ENCODE measurements around the gene PTPN3.

Gene PTPN3

GRCh38 chr9:109488351-109488750, 9.8 kb downstream of the PTPN3 start:
- no peak overlapping the region for H3K27ac ChIP-seq
- H3K4me3 ChIP-seq (IDR thresholded peaks at IDR 0.05; ENCODE audit: insufficient read depth, low read depth, low read length): no peak overlapping the region
- H3K9ac ChIP-seq: no peak overlapping the region
- H3K36me3 ChIP-seq (ENCODE audit: insufficient read depth): no peaks in the 10 kb centered on the region
- H3K27me3 ChIP-seq (ENCODE audit: insufficient read depth, low read depth): no peaks in the 10 kb centered on the region
- TF ChIP-seq CTCF (conservative IDR thresholded peaks at IDR 0.05; ENCODE audit: low read depth, low read length): no peak
- no peaks in the 10 kb centered on the region for H3K4me1 ChIP-seq (ENCODE audit: low read depth, poor library complexity, severe bottlenecking)
- no peak overlapping the region for H3K4me2 ChIP-seq
- no peak overlapping the region for H2AFZ ChIP-seq (ENCODE audit: low read depth)
- no peaks in the 10 kb centered on the region for H3K79me2 ChIP-seq (ENCODE audit: insufficient read depth, low read depth)
- no peaks in the 10 kb centered on the region for H4K20me1 ChIP-seq (ENCODE audit: insufficient read depth)

- no peaks in the 10 kb centered on the region for H3K27me3 ChIP-seq (ENCODE audit: insufficient read depth, low read depth)
- H3K4me1 ChIP-seq (ENCODE audit: low read depth, poor library complexity, severe bottlenecking): peaks cover 4% of the 10 kb centered on the region
- H3K36me3 ChIP-seq (ENCODE audit: insufficient read depth): no peaks in the 10 kb centered on the region
- no peak overlapping the region for H2AFZ ChIP-seq (ENCODE audit: low read depth)
- H3K27ac ChIP-seq: no peak overlapping the region
- H3K9ac ChIP-seq: no peak overlapping the region
- H4K20me1 ChIP-seq (ENCODE audit: insufficient read depth): no peaks in the 10 kb centered on the region
- H3K4me2 ChIP-seq: no peak overlapping the region
- no peak for TF ChIP-seq CTCF (conservative IDR thresholded peaks at IDR 0.05; ENCODE audit: low read depth, low read length)
- no peak overlapping the region for H3K4me3 ChIP-seq (IDR thresholded peaks at IDR 0.05; ENCODE audit: insufficient read depth, low read depth, low read length)
- no peaks in the 10 kb centered on the region for H3K79me2 ChIP-seq (ENCODE audit: insufficient read depth, low read depth)
These were observed 10.9 kb downstream of the PTPN3 start for GRCh38 chr9:109487247-109487646.

- no peak for TF ChIP-seq CTCF (conservative IDR thresholded peaks at IDR 0.05; ENCODE audit: low read depth, low read length)
- H3K27me3 ChIP-seq (ENCODE audit: insufficient read depth, low read depth): no peaks in the 10 kb centered on the region
- H3K4me3 ChIP-seq (IDR thresholded peaks at IDR 0.05; ENCODE audit: insufficient read depth, low read depth, low read length): no peak overlapping the region
- no peak overlapping the region for H3K27ac ChIP-seq
- H3K36me3 ChIP-seq (ENCODE audit: insufficient read depth): no peaks in the 10 kb centered on the region
- H3K4me1 ChIP-seq (ENCODE audit: low read depth, poor library complexity, severe bottlenecking): peaks cover 4% of the 10 kb centered on the region
- H4K20me1 ChIP-seq (ENCODE audit: insufficient read depth): no peaks in the 10 kb centered on the region
- no peak overlapping the region for H2AFZ ChIP-seq (ENCODE audit: low read depth)
- H3K4me2 ChIP-seq: no peak overlapping the region
- H3K79me2 ChIP-seq (ENCODE audit: insufficient read depth, low read depth): no peaks in the 10 kb centered on the region
- H3K9ac ChIP-seq: no peak overlapping the region
These were observed 14.2 kb downstream of the PTPN3 start for GRCh38 chr9:109483744-109484429.

- H3K9ac ChIP-seq: no peak overlapping the region
- no peak overlapping the region for H3K4me3 ChIP-seq (IDR thresholded peaks at IDR 0.05; ENCODE audit: insufficient read depth, low read depth, low read length)
- H4K20me1 ChIP-seq (ENCODE audit: insufficient read depth): no peaks in the 10 kb centered on the region
- peaks cover 4% of the 10 kb centered on the region for H3K4me1 ChIP-seq (ENCODE audit: low read depth, poor library complexity, severe bottlenecking)
- no peaks in the 10 kb centered on the region for H3K79me2 ChIP-seq (ENCODE audit: insufficient read depth, low read depth)
- no peak overlapping the region for H3K4me2 ChIP-seq
- TF ChIP-seq CTCF (conservative IDR thresholded peaks at IDR 0.05; ENCODE audit: low read depth, low read length): no peak
- no peaks in the 10 kb centered on the region for H3K27me3 ChIP-seq (ENCODE audit: insufficient read depth, low read depth)
- no peak overlapping the region for H2AFZ ChIP-seq (ENCODE audit: low read depth)
- H3K36me3 ChIP-seq (ENCODE audit: insufficient read depth): no peaks in the 10 kb centered on the region
- no peak overlapping the region for H3K27ac ChIP-seq
These were observed 15.7 kb downstream of the PTPN3 start for GRCh38 chr9:109482391-109482916.
